NCI-H2171 treated with DMSO at 0.1 percent for 48 hours (cell line): ENCODE measurements around the gene DCAF6.

ENCODE experiments used
- DNase-seq: peaks from one replicate; lab custom pipeline; 2025; lab: John Stamatoyannopoulos, UW

Gene DCAF6

DNA sequence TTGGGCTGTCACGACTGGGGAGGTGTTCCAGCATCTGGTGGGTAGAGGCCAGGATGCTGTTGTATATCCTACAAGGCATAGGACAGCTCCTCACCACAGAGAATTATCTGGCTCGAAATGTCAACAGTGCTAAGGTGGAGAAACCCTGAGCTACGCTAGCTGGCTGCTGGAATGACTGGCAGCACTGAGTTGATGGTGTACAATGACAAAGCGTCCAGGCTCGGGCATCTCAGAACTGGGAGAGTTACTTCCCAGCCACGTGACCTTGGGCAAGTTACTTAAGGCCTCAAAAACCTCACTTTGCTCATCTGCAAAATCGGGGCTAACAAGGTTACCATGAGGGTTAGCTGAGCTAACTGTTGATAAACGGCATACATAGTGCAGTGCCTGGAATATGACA lies 164.9 kb downstream of the DCAF6 start:
- DNase-seq = no peak

DNA sequence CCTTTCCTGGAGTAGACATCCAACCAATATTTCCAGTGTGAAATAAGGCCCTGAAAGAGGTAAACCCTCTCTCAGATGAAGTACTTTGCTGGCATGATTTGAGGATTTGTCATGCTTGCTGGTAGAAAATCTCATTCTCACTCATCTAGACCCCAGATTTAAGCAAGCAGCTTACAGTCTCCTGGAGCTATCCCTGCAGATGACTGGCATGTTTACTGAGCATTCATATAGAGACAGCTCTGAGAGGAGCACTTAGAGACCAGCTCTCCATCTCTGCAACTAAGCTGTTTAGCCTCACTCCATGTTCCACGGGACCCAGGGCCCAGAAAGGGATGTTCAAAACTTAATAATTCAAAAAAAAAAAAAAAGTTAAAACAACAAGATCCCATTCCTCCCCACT lies 166.0 kb downstream of the DCAF6 start:
- DNase-seq = no peak

DNA sequence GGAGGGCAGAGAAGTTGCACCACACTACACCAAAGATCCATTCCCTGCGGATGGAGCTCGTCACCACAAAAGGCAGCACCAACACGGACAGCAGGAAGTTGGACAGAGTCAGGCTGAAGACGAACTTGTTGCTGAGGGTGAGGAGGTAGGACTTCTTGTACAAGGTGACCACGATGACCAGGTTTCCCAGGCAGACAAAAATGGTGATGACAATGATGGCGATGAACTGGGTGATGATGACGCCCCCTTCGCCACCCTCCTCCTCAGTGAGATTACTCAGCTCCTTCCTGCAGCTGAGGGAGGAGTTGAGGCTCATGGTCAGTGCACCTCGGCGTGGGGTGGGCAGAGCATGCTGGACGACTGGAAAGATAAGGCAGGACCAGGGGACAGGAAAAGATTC lies 168.1 kb downstream of the DCAF6 start:
- DNase-seq = no peak

DNA sequence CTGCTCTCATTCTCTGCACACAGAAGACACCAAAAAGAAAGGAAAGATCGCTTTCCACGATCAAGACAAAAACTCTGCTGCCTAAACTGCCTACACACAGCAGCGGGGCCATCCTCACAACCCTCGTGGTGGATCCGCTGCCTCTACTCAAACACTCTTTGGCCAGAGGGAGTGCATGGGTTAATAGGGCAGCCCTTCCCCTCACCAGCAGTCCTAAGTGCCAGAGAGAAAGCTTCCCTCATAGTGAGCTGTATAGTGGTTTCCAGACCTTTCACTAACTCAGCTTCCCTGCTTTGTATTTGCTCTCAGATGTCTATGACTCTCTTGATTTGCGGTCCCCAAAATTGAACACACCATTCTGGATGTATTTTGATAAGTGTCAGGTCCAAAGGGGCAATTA lies 169.4 kb downstream of the DCAF6 start:
- DNase-seq = no peak

DNA sequence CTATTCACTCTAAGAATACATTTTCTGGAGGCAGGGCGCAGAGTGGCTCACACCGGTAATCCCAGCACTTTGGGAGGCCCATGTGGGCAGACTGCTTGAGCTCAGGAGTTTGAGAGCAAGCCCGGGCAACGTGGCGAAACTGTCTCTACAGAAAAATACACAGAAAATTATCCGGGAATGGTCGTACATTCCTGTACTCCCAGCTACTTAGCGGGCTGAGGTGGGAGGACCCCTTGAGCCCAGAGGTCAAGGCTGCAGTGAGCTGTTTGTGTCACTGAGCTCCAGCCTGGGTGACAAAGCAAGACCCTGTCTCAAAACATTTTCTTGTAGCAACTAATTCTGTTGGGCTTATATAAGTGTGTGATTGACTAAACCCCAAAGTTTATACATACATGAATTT lies 169.8 kb downstream of the DCAF6 start:
- no peak for DNase-seq

DNA sequence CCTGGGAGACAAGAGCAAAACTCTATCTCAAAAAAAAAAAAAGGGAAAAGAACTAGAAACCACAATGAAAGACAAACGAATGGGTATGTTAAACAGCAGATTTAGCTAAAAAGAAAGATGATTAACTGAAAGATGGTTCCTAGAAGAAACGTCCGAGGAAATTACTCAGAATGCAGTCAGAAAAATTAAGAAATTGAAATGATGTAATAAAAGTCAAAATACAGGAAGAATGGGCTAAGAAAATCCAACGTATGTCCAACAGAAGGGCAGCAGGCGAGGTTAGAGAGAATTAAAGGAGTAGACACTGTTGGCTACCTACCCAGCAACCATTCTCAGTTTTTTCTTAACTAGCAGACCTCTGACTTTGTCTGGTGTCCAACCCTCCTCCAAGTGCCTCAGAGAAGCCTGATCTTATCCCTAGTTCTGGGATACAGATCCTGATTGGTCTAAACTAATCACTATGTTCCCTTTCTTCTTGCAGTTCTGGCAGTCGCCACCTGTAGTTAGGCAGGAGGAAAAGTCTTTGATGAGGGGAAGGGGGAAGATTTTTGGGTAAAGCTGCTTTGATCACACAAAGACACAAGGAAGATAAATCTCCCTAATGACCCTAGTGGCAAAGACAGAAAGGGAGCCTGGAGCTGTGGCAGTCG lies 174.5 kb downstream of the DCAF6 start:
- DNase-seq = peak; percentile 5

DNA sequence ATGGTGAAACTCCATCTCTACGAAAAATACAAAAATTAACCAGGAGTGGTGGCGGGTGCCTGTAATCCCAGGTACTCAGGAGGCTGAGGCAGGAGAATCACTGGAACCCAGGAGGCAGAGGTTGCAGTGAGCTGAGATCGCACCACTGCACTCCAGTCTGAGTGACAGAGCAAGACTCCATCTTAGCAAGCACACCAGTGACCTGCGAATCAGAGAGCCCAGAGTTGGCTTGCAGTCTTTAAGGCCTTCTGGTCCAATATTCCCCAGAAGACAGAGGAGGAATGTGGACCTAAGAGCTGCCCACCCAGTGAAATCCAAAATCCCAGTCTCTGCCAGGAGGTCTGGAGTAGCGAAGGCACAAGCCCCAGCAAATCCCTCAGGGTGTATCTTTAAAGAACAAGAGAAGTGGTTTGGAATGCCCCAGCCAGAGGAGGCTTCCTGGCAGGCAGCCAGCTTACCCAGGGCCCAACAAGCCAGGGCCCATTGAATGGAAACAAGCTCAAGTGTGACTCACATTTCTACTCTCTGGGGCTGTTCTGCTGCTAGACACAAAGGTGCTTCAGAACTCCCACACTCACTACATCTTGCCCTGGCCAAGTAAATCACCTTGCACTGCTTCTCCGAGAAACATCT lies 176.3 kb downstream of the DCAF6 start:
- peak; percentile 93 for DNase-seq

DNA sequence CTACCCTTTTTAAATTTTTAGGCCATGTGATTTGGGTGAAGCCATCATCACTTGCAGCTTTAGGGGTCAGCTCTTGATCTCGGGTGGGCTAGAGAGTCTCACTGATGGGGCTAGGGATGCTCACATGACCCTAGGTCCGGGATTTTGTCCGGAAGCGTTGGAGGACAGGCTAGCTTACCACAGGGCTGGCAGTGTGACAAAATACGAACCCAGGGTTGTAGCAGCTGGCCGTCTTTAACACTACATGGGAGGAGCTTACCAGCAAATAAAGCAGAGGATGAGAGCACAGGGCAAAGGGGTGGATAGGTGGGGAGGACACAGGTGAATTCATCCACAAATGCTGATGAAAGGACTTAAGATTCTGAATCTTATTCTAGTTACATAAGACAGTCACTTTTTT lies 178.4 kb downstream of the DCAF6 start:
- peak; percentile 80 for DNase-seq

DNA sequence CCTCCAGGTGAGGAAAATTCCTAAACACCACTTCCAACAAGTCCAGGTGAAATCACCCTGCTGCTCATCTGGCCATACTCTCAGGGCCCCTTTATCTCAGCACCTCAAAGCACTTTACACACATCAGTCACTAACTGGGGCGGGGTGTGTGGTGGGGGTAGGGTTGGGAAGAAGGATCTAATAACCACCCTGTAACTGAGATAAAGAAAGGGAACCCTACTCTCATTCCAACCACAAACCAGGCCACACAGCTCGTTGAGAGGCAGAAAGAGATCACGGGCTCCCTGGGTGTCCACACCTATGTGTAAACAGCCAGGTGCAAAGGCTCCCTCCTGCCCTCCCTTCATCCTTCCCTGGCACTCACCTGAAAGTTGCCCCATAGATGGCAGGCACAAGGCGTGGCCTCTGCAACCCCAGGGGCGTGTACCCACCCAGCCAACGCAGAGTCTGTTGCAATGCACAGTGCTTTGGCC lies 179.9 kb downstream of the DCAF6 start:
- no peak for DNase-seq

DNA sequence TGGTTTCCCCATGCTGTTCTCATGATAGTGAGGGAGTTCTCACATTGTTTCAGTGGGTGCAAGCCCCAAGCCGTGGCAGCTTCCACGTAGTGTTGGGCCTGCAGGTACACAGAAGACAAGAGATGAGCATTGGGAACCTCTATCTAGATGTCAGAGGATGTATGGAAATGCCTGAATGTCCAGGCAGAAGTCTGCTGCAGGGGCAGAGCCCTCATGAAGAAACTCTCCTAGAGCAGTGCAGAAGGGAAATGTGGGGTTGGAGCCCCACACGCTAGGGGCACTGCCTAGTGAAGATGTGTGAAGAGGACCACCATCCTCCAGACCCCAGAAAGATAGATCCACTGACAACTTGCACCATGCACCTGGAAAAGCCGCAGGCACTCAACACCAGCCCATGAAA lies 183.3 kb downstream of the DCAF6 start:
- no peak for DNase-seq

DNA sequence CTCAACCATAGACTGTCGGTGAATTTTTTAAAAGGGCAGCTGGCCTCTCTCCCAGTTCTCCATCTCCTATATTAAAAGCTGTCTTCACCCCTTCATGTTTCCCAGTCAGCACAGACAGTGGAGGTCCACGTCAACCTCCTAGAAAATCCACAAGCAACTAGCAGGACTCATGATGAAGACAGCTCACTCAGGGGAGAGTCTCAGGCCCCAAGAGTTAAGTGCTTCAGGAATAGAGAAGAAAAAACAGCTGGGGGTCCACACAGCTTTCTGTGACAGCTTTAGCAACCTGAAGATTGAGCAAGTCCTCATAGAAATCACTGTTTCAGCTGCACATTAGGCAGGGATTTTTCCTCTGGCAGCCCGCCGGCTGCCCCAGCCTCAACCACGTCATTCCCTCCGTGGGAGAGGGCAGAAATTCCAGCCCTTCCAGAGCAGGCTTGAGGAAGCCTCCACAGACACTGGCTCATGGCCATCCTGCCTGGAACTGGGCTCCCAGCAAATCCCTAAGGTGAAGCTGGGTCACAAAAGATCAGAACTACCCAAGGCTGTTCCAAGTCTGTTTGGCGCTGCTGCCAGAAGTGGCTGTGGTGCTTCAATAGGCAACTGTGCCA lies 185.0 kb downstream of the DCAF6 start:
- DNase-seq = no peak

DNA sequence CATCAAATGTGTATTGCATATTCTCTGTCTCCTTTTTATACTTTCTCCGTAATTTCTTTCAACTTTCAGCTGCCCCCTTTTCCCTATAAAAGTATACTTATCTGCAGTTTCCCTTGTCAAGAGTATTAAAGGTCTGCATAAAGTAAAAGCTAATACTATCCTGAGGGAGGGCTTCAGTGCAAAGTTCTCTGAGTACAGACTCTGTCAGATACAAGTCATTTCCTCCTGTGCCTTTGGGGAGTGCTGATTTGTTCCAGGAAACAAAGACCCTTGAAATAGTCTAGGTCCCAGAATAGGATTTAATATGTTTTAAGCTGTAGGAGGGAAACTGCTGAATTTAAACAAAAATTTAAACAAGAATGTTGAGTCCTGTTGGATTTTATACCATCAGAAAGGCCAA lies 188.6 kb downstream of the DCAF6 start:
- DNase-seq = no peak
